Measurements from ENCODE around the gene HHIPL1.

Gene HHIPL1

GRCh38 chr14:99715266-99716000 is 70.5 kb downstream of the HHIPL1 start:
- H3K27ac ChIP-seq: no peak overlapping the region
- ChIA-PET POLR2A (ENCODE audit: low non-redundant PET) (no interaction called here), CTCF (interaction anchor here (0.6 kb wide), 1 partner anchor 201 kb away, joined by 3 read pairs; no protein-coding TSS in a partner anchor)
- TF ChIP-seq CTCF (conservative IDR thresholded peaks at IDR 0.05; ENCODE audit: low read depth): no peak
- no peak for DNase-seq (ENCODE audit: low spot score)

- POLR2A ChIA-PET (ENCODE audit: low non-redundant PET): no interaction called here
- DNase-seq (ENCODE audit: low spot score): no peak
- H3K27ac ChIP-seq: no peak overlapping the region
- no peak for TF ChIP-seq CTCF (conservative IDR thresholded peaks at IDR 0.05; ENCODE audit: low read depth)
- CTCF ChIA-PET: interaction anchor here (0.6 kb wide), 1 partner anchor 202 kb away, joined by 3 read pairs; no protein-coding TSS in a partner anchor
Measured at GRCh38 chr14:99716091-99716849, 71.3 kb downstream of the HHIPL1 start.

DNA sequence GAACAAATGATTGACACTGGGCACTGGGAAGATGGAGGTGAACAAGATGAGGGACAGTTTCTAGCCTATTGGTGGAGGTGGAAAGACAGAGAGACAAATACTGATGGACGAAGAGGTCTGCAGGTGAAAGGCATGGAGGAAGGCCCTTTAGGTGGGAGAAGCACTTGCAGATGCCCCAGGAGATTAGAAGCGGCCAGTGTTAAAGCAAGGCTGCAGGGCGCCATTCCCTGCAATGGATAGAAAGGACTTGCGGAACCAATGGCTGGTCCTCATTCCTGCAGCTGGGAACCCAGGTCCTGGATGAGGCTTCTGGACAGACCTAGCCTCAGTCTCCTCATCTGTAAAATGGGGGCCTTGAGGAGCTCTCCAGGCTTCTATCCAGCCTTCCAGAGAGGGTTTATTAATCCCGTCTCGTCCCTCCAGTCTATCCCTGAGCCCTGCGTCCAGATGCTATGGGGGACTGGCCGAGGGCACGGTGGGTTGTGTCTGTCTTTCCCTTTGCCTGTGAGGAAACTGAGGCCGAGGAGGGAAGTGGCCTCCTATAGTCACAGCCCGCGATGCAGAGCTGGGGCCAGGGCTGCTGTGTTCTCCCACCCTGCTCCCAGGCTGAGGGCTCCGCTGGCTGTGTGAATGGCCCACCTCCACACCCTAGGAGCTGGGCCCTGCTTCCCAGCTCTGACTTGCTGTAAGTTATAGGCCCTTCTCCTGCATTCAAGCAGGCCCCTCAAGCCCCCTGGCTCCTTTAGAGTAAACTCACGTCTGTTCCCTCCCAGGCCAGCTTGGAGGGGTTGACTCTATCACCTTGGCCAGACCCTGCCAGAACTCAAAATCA is 72.1 kb downstream of the HHIPL1 start:
- TF ChIP-seq CTCF (conservative IDR thresholded peaks at IDR 0.05; ENCODE audit: low read depth): no peak
- DNase-seq (ENCODE audit: low spot score): no peak
- CTCF ChIA-PET: no interaction called here
- no peak overlapping the region for H3K27ac ChIP-seq
- POLR2A ChIA-PET (ENCODE audit: low non-redundant PET): no interaction called here

- TF ChIP-seq CTCF (conservative IDR thresholded peaks at IDR 0.05; ENCODE audit: low read depth): no peak
- DNase-seq (ENCODE audit: low spot score): no peak
- CTCF ChIA-PET: no interaction called here
- H3K27ac ChIP-seq: no peak overlapping the region
- POLR2A ChIA-PET (ENCODE audit: low non-redundant PET): no interaction called here
Measured at GRCh38 chr14:99717682-99718013, 72.7 kb downstream of the HHIPL1 start.

DNA sequence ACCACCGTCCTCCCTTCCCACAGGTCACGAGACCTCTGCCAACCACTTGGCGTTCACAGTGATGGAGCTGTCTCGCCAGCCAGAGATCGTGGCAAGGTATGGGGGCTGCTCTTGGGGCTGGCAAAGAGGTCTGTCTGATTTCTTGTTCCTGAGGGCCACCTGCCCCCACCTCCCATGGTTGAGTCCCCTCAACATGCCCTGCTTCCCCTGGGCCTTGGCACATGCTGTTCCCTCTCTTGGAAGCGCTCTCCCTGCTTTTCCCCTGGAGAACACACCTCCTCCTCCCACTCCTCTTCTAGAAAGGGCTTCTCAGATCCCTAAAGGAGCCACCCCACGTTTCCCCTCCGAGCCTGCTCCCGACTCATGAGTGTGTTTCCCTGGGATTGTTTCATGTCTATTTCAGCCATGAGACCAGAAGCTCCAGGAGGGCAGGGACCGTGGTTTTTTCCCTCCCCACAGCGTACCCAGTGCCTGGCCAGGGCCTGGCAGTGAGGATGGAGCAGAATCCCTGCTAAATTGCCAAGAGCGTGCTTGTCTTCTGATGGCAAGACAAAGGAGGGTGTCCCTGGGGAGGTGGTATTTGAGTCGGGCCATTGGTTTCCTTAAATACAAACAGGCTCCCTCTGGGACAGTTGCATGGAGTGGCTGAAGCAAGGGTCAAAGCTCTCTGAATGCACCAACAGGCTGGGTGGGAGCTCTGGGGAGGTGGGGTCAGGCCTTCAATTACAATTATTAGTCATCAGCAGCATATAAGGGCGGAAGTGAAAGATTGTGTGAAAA is 73.3 kb downstream of the HHIPL1 start:
- no peak overlapping the region for H3K27ac ChIP-seq
- ChIA-PET CTCF (no interaction called here), POLR2A (ENCODE audit: low non-redundant PET) (no interaction called here)
- no peak for DNase-seq (ENCODE audit: low spot score)
- TF ChIP-seq CTCF (conservative IDR thresholded peaks at IDR 0.05; ENCODE audit: low read depth): no peak

DNA sequence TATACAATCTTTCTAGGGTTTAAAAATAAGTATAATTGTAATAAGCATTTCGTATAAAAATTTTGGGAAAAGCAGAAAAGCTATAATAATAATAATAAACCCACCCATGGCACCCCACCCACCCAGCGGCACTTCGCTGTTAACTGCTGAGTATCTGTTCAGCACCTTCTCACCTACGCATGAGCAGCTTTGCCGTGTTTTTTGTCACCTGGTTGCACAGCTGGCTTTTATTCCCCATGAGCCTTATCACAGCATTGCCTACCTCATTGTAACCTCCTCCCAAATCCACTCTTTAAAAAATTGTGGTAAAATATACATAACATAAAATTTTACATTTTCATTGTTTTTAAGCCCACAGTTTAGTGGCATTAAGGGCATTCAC is 73.9 kb downstream of the HHIPL1 start:
- TF ChIP-seq CTCF (conservative IDR thresholded peaks at IDR 0.05; ENCODE audit: low read depth): no peak
- H3K27ac ChIP-seq: no peak overlapping the region
- DNase-seq (ENCODE audit: low spot score): no peak
- ChIA-PET POLR2A (ENCODE audit: low non-redundant PET) (no interaction called here), CTCF (no interaction called here)
